HCT116 (cell line): ENCODE data around the gene FOXL2NB. TPM values are rescaled to one million over a fixed set of nuclear protein-coding genes. Genes with fewer than 3 reads are reported as not detected.

Experiments used
- ATAC-seq: fragments of 200-7000 bp; cut with Tn5 transposase; 2 replicates; pipeline ENCODE4 v1.9.1; 2020; ENCODE audit warnings: mild to moderate bottlenecking, moderate library complexity
- BruUV-seq: library from RNA; stranded (reverse); fragments of 400-500 nt; replicated peaks from 2 replicates; lab custom pipeline; 2021; lab: Mats Ljungman, UMichigan
- CTCF ChIA-PET: fragments of 300-600 bp; sonication (Branson Sonifier 250); formaldehyde crosslinking; loops from one replicate; lab custom pipeline; 2021; ENCODE audit warnings: antibody characterized with exemption; lab: Charles Lee
- POLR2A ChIA-PET: fragments of 300-600, 350-600 bp; sonication (Branson Sonifier 250); formaldehyde crosslinking; loops from one replicate; lab custom pipeline; 2021; ENCODE audit warnings: antibody characterized with exemption; lab: Charles Lee
- RAD21 ChIA-PET, 2 experiments: fragments of 300-600 bp; sonication (Branson Sonifier 250); formaldehyde crosslinking; loops; one replicate each; lab custom pipeline; 2023; ENCODE audit warnings: low total read pairs in 2 of 2; ENCODE audit not compliant: uncharacterized antibody in 2 of 2, unreplicated experiment in 2 of 2, low non-redundant PET in 1 of 2; lab: Charles Lee
- DNase-seq: peaks from one replicate; pipeline ENCODE4 v3.0.0-alpha.2; 2010; ENCODE audit warnings: low read depth, low spot score
- H2AFZ ChIP-seq: fragments of 200-600 bp; shearing (Covaris generic), sonication (generic); 2 replicates; pipeline ENCODE4 v1.6.1; 2017; ENCODE audit warnings: low read depth, mixed run types, mixed read lengths, antibody characterized with exemption, low read length; ENCODE audit not compliant: poor library complexity, severe bottlenecking
- H3K27ac ChIP-seq: 2 replicates; pipeline ENCODE4 v1.5.1; 2012; ENCODE audit warnings: low read depth, low read length
- H3K27me3 ChIP-seq: fragments of 200-600 bp; sonication (generic); 2 replicates; pipeline ENCODE4 v1.6.1; 2016; ENCODE audit warnings: mixed run types, low read length, mixed read lengths; ENCODE audit not compliant: insufficient read depth
- H3K36me3 ChIP-seq, 2 experiments: fragments of 200-500 bp in 1 of 2; fragments of 200-600 bp in 1 of 2; sonication (Bioruptor generic) in 1 of 2; sonication (generic) in 1 of 2; 2 replicates each; pipeline versions ENCODE4 v1.5.1 to v1.6.1; 2014 to 2016; ENCODE audit warnings: low read length in 2 of 2, inconsistent platforms in 1 of 2, mixed read lengths in 1 of 2, mixed run types in 1 of 2; ENCODE audit not compliant: insufficient read depth in 2 of 2, control insufficient read depth in 1 of 2
- H3K4me1 ChIP-seq, 2 experiments: fragments of 200-600 bp in 1 of 2; sonication (generic) in 1 of 2; 2 replicates each; pipeline versions ENCODE4 v1.5.1 to v1.6.1; 2012 to 2017; ENCODE audit warnings: low read length in 2 of 2, inconsistent platforms in 1 of 2, mild to moderate bottlenecking in 1 of 2, mixed read lengths in 1 of 2, mixed run types in 1 of 2, moderate library complexity in 1 of 2; ENCODE audit not compliant: insufficient read depth in 2 of 2, control insufficient read depth in 1 of 2
- H3K4me2 ChIP-seq: fragments of 200-600 bp; sonication (generic); 2 replicates; pipeline ENCODE4 v1.6.1; 2017; ENCODE audit warnings: mixed run types, low read length, mixed read lengths
- H3K4me3 ChIP-seq, 2 experiments: fragments of 200-600 bp in 1 of 2; sonication (generic) in 1 of 2; replicated peaks in 1 of 2; 2 replicates each; pipeline ENCODE4 v1.5.1; 2011 to 2016; ENCODE audit warnings: low read length in 2 of 2, control low read depth in 1 of 2, low read depth in 1 of 2, mild to moderate bottlenecking in 1 of 2, mixed read lengths in 1 of 2, mixed run types in 1 of 2
- H3K79me2 ChIP-seq: fragments of 200-600 bp; sonication (generic); 2 replicates; pipeline ENCODE4 v1.6.1; 2017; ENCODE audit warnings: mild to moderate bottlenecking, mixed run types, low read length, moderate library complexity, mixed read lengths; ENCODE audit not compliant: insufficient read depth
- H3K9ac ChIP-seq: fragments of 200-600 bp; sonication (generic); 2 replicates; pipeline ENCODE4 v1.6.1; 2016; ENCODE audit warnings: low read length, mixed read lengths
- H3K9me2 ChIP-seq: fragments of 200-600 bp; sonication (generic), shearing (Covaris generic); 2 replicates; pipeline ENCODE4 v1.6.1; 2017; ENCODE audit warnings: mixed run types, mild to moderate bottlenecking, moderate library complexity; ENCODE audit not compliant: insufficient read depth
- H3K9me3 ChIP-seq, 2 experiments: fragments of 200-500 bp in 1 of 2; fragments of 200-600 bp in 1 of 2; sonication (Bioruptor generic) in 1 of 2; sonication (generic) in 1 of 2; 2 replicates each; pipeline ENCODE4 v1.6.1; 2014 to 2017; ENCODE audit warnings: low read length in 2 of 2, mixed read lengths in 2 of 2, inconsistent platforms in 1 of 2, low read depth in 1 of 2, mild to moderate bottlenecking in 1 of 2, mixed run types in 1 of 2, moderate library complexity in 1 of 2; ENCODE audit not compliant: control insufficient read depth in 1 of 2, insufficient read depth in 1 of 2
- H4K20me1 ChIP-seq: fragments of 200-600 bp; sonication (generic), shearing (Covaris generic); 2 replicates; pipeline ENCODE4 v1.6.1; 2017; ENCODE audit warnings: mixed run types, mild to moderate bottlenecking, moderate library complexity; ENCODE audit not compliant: insufficient read depth
- CBX3 ChIP-seq: IDR thresholded peaks from 2 replicates; pipeline ENCODE4 v1.6.1; 2012; ENCODE audit warnings: low read depth
- CEBPB ChIP-seq: IDR thresholded peaks from 2 replicates; pipeline ENCODE4 v1.6.1; 2012; ENCODE audit warnings: low read depth
- EGR1 ChIP-seq: IDR thresholded peaks from 2 replicates; pipeline ENCODE4 v1.6.1; 2012; ENCODE audit warnings: low read depth
- EZH2phosphoT487 ChIP-seq: fragments of 200-600 bp; IDR thresholded peaks from 2 replicates; pipeline ENCODE4 v1.6.1; 2018; ENCODE audit warnings: antibody characterized with exemption, borderline replicate concordance
- JUND ChIP-seq: IDR thresholded peaks from 2 replicates; pipeline ENCODE4 v1.6.1; 2012
- POLR2AphosphoS5 ChIP-seq: IDR thresholded peaks from 2 replicates; pipeline ENCODE4 v1.6.1; 2011; ENCODE audit warnings: mild to moderate bottlenecking, low read depth, low read length, moderate library complexity
- RAD21 ChIP-seq: IDR thresholded peaks from 2 replicates; pipeline ENCODE4 v1.6.1; 2012; ENCODE audit warnings: low read depth, mild to moderate bottlenecking
- SIN3A ChIP-seq: IDR thresholded peaks from 2 replicates; pipeline ENCODE4 v1.6.1; 2012; ENCODE audit warnings: low read depth
- SP1 ChIP-seq: IDR thresholded peaks from 2 replicates; pipeline ENCODE4 v1.6.1; 2012; ENCODE audit warnings: low read depth
- SRF ChIP-seq: IDR thresholded peaks from 2 replicates; pipeline ENCODE4 v1.6.1; 2012; ENCODE audit warnings: low read depth
- TCF7L2 ChIP-seq: IDR thresholded peaks from 2 replicates; pipeline ENCODE4 v1.7.0; 2011; ENCODE audit warnings: borderline replicate concordance, inconsistent platforms; ENCODE audit not compliant: insufficient read depth, insufficient read length; ENCODE audit errors: extremely low read depth
- YY1 ChIP-seq: IDR thresholded peaks from 2 replicates; pipeline ENCODE4 v1.6.1; 2011; ENCODE audit warnings: low read length, low read depth, moderate library complexity, mild to moderate bottlenecking; ENCODE audit not compliant: insufficient replicate concordance; ENCODE audit errors: extremely low read depth
- ZFX ChIP-seq: fragments of 450-650 bp; IDR thresholded peaks from 2 replicates; pipeline ENCODE4 v1.6.1; 2017
- ZNF274 ChIP-seq: fragments of 200-500 bp; sonication (Bioruptor generic); IDR thresholded peaks from 2 replicates; pipeline ENCODE4 v1.6.1; 2014; ENCODE audit warnings: mild to moderate bottlenecking, low read depth, low read length, inconsistent platforms
- intact Hi-C: fragments of 100-400 bp; cut with micrococcal nuclease; formaldehyde crosslinking; loops from 2 replicates; pipeline ENCODE4 v1.10.0; 2022
- total RNA-seq: library from RNA; stranded (reverse); gene quantifications from one replicate; pipeline ENCODE4 v1.2.1, GENCODE V29; 2021; ENCODE audit not compliant: unreplicated experiment
- TF ChIP-seq, protein P1 (sequence below), 3 experiments: fragments of 200-600 bp in 1 of 3; sonication (generic) in 1 of 3; IDR thresholded peaks in 2 of 3; conservative IDR thresholded peaks in 1 of 3; 2 replicates each; pipeline ENCODE4 v1.5.1; 2012 to 2017; ENCODE audit warnings: low read depth in 2 of 3, low read length in 2 of 3, antibody characterized with exemption in 1 of 3, borderline replicate concordance in 1 of 3, control low read depth in 1 of 3, mild to moderate bottlenecking in 1 of 3, mixed read lengths in 1 of 3, mixed run types in 1 of 3, moderate library complexity in 1 of 3; ENCODE audit not compliant: insufficient read depth in 1 of 3
- TF ChIP-seq, protein P2 (sequence below): IDR thresholded peaks from 2 replicates; pipeline ENCODE4 v1.6.1; 2012; ENCODE audit warnings: low read depth
- TF ChIP-seq, protein P3 (sequence below): IDR thresholded peaks from 2 replicates; pipeline ENCODE4 v1.6.1; 2011; ENCODE audit warnings: mild to moderate bottlenecking, low read length, moderate library complexity; ENCODE audit not compliant: insufficient replicate concordance; ENCODE audit errors: extremely low read depth
- TF ChIP-seq, protein P4 (sequence below): IDR thresholded peaks from 2 replicates; pipeline ENCODE4 v1.6.1; 2012
- TF ChIP-seq, protein P5 (sequence below): IDR thresholded peaks from 2 replicates; pipeline ENCODE4 v1.6.1; 2012

Gene FOXL2NB
- total RNA-seq, 1 experiment from 2014 or later, result 0.93 TPM

DNA sequence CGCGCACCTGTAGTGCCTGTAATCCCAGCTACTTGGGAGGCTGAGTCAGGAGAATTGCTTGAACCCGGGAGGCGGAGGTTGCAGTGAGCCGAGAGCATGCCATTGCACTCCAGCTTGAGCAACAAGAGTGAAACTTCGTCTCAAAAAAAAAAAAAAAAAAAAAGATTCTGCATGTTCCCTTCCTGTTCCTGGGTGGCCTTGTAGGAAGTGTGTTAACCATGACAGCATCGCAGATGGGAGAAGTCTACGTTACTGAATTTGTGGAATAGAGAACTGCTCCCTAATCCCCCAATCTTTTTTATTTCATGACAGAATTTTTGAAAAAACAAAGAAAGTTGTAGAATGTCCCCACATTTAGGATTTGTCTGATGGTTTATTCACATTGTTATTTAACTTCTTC, 45.5 kb upstream of the FOXL2NB start (continued):
- TF ChIP-seq, protein P1, sequence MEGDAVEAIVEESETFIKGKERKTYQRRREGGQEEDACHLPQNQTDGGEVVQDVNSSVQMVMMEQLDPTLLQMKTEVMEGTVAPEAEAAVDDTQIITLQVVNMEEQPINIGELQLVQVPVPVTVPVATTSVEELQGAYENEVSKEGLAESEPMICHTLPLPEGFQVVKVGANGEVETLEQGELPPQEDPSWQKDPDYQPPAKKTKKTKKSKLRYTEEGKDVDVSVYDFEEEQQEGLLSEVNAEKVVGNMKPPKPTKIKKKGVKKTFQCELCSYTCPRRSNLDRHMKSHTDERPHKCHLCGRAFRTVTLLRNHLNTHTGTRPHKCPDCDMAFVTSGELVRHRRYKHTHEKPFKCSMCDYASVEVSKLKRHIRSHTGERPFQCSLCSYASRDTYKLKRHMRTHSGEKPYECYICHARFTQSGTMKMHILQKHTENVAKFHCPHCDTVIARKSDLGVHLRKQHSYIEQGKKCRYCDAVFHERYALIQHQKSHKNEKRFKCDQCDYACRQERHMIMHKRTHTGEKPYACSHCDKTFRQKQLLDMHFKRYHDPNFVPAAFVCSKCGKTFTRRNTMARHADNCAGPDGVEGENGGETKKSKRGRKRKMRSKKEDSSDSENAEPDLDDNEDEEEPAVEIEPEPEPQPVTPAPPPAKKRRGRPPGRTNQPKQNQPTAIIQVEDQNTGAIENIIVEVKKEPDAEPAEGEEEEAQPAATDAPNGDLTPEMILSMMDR (IDR thresholded peaks at IDR 0.05 in 2 of 3, conservative IDR thresholded peaks at IDR 0.05 in 1 of 3; ENCODE audit: borderline replicate concordance in 1 of 3, insufficient read depth in 1 of 3, low read depth in 2 of 3, low read length in 2 of 3), result no peak
- TF ChIP-seq, protein P2, sequence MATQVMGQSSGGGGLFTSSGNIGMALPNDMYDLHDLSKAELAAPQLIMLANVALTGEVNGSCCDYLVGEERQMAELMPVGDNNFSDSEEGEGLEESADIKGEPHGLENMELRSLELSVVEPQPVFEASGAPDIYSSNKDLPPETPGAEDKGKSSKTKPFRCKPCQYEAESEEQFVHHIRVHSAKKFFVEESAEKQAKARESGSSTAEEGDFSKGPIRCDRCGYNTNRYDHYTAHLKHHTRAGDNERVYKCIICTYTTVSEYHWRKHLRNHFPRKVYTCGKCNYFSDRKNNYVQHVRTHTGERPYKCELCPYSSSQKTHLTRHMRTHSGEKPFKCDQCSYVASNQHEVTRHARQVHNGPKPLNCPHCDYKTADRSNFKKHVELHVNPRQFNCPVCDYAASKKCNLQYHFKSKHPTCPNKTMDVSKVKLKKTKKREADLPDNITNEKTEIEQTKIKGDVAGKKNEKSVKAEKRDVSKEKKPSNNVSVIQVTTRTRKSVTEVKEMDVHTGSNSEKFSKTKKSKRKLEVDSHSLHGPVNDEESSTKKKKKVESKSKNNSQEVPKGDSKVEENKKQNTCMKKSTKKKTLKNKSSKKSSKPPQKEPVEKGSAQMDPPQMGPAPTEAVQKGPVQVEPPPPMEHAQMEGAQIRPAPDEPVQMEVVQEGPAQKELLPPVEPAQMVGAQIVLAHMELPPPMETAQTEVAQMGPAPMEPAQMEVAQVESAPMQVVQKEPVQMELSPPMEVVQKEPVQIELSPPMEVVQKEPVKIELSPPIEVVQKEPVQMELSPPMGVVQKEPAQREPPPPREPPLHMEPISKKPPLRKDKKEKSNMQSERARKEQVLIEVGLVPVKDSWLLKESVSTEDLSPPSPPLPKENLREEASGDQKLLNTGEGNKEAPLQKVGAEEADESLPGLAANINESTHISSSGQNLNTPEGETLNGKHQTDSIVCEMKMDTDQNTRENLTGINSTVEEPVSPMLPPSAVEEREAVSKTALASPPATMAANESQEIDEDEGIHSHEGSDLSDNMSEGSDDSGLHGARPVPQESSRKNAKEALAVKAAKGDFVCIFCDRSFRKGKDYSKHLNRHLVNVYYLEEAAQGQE, result no peak
- no peak for TF ChIP-seq JUND
- TF ChIP-seq RAD21, result no peak
- no peak for TF ChIP-seq EZH2phosphoT487

DNA sequence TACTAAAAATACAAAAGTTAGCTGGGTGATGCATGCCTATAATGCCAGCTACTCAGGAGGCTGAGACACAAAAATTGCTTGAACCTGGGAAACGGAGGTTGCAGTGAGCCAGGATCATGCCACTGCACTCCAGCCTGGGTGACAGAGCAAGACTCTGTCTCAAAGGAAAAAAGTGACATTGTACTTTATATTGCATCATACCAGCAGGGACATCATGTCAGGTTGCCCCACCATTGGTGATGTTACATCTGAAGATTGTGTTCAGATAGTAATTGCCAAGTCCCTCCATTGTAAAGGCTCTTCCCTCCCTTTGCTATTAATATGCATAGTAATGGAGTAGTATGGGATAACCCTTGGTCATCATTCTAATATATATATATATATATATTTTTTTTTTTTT, 44.8 kb upstream of the FOXL2NB start:
- H4K20me1 ChIP-seq, result no peaks in the 10 kb centered on the region
- no peak overlapping the region for H3K4me3 ChIP-seq
- intact Hi-C loops, result no loop called here
- no peaks in the 10 kb centered on the region for H3K9me3 ChIP-seq
- H3K4me1 ChIP-seq, result no peaks in the 10 kb centered on the region; a peak in 1 of 4 replicates
- no peak overlapping the region for H2AFZ ChIP-seq
- H3K36me3 ChIP-seq, result no peaks in the 10 kb centered on the region
- RAD21 ChIA-PET, result no interaction called here
- no peaks in the 10 kb centered on the region for H3K9me2 ChIP-seq
- BruUV-seq, result no TSS peak
- H3K4me2 ChIP-seq, result no peak overlapping the region
- H3K27ac ChIP-seq, result no peak overlapping the region
- H3K79me2 ChIP-seq, result no peaks in the 10 kb centered on the region
- POLR2A ChIA-PET, result no interaction called here
- no peaks in the 10 kb centered on the region for H3K27me3 ChIP-seq
- DNase-seq, result no peak
- no peak for ATAC-seq
- CTCF ChIA-PET, result interaction anchor here (1.0 to 6.4 kb wide), 2 partner anchors 14 to 203 kb away, joined by 4 to 40 read pairs; no protein-coding TSS in a partner anchor
- H3K9ac ChIP-seq, result no peak overlapping the region
- TF ChIP-seq CBX3 (no peak), EZH2phosphoT487 (no peak), ZNF274 (no peak), EGR1 (no peak), SRF (no peak), SIN3A (no peak), SP1 (no peak), ZFX (no peak), TCF7L2 (no peak), JUND (no peak), CEBPB (no peak), POLR2AphosphoS5 (no peak), YY1 (no peak), RAD21 (no peak)
- TF ChIP-seq, protein P3, sequence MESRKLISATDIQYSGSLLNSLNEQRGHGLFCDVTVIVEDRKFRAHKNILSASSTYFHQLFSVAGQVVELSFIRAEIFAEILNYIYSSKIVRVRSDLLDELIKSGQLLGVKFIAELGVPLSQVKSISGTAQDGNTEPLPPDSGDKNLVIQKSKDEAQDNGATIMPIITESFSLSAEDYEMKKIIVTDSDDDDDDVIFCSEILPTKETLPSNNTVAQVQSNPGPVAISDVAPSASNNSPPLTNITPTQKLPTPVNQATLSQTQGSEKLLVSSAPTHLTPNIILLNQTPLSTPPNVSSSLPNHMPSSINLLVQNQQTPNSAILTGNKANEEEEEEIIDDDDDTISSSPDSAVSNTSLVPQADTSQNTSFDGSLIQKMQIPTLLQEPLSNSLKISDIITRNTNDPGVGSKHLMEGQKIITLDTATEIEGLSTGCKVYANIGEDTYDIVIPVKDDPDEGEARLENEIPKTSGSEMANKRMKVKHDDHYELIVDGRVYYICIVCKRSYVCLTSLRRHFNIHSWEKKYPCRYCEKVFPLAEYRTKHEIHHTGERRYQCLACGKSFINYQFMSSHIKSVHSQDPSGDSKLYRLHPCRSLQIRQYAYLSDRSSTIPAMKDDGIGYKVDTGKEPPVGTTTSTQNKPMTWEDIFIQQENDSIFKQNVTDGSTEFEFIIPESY, result no peak
- TF ChIP-seq, protein P4, sequence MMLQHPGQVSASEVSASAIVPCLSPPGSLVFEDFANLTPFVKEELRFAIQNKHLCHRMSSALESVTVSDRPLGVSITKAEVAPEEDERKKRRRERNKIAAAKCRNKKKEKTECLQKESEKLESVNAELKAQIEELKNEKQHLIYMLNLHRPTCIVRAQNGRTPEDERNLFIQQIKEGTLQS, result no peak
- TF ChIP-seq, protein P5, sequence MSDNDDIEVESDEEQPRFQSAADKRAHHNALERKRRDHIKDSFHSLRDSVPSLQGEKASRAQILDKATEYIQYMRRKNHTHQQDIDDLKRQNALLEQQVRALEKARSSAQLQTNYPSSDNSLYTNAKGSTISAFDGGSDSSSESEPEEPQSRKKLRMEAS, result no peak
